GM18526 (cell line): Measurements from ENCODE around the gene CA10.

Experiments used
- POLR2A ChIP-seq: IDR thresholded peaks from 3 replicates; pipeline ENCODE4 v1.6.1; 2011; ENCODE audit not compliant: insufficient read length; ENCODE audit errors: extremely low read depth

CA10 gene

DNA sequence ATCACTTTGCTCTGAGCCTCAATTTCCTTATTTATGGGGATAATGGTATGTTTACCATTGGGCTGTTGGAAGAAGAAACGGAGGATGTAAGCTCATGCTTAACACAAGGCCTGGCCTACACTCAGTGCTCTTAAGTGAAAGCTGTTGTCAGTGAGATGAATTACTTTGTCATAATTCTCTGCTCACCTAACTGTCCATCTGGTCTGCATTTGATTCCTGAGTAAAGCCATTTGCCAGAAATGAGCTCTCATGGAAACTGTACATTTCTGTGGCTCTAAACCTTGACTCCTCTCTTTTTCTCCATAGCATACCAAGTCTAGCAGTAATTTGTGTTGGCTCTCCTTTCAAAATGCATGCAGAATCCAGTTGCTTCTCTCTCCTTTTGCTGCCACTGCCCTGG lies 452.4 kb downstream of the CA10 start:
- no peak for TF ChIP-seq POLR2A

DNA sequence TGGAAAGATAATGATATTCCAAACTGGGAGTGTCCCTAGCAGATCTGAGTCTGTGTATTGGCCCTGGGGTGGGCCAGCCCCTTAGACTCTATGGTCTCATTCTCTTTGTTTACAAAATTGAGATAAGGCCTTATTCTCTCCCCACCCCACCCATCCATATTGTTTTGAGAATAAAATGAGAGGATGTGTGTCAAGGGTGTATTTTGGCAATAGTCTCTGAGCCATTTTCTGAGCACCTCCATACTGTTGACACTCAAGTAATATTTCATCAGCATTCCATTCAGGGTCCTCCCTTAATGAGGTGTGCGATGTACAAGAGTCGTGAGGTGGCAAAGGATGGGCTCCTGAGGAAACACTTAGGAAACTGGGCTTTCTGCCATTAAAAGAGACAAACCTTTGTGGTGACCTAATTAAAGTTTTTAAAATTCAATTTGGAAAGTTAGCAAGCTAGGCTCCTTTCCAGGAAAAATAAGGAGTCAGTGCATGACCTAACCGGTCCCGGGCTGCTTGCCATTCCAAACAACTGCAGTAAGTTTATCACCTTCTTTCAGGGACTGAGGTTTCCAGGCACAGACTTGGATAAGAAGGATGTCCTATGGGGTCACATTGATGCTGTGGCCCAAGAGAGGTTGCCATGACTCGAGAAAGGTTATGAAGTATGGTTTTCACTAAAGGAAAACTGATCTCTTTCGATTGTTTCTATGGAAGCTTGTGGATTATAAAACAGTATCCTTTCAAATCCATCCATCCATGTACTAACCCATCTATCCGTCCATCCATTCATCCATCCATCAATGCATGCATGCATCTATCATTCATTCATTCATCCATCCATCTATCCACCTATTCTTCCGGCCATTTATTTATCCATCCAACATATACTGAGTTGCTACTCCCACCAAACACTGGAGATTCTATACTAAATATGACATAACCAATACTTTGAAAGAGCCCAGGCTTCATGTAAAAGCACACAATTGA lies 454.9 kb downstream of the CA10 start:
- no peak for TF ChIP-seq POLR2A

DNA sequence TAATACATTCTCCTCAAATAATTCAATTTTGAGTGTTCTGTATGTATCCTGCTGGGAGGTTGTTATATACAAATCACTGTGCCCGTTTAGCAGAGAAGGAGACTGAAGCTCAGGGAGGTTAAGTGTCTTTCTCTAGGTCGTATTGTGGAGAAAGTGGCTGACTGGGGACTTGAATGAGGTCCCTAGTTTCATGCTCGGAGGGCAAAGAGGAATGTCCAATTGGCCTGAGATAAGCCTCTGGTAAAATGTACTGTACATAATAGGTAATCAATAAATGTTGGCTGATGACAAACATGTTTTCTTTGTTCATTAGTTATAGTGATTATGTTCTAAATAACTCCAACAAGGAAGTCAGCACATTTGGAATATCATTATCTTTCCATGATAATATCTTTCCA lies 455.6 kb downstream of the CA10 start:
- TF ChIP-seq POLR2A: no peak

DNA sequence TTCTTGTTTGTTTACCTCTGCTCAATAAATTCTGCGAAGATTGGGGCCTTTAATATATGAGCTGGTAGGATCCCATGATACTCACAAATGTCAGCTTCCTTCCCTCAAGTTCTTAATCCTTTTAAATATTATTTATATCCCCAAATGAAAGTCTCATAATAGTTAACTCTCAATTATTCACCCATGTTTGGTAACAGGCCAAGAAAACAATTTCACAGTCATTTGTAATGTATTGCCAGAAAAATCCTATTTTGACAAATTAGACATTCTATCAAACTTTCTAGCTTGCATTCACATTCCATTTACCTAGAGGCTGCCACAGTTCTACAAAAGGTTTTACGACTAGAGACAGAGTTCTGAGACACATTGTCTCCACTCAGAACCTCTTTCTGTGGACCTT lies 457.0 kb downstream of the CA10 start:
- TF ChIP-seq POLR2A: no peak

DNA sequence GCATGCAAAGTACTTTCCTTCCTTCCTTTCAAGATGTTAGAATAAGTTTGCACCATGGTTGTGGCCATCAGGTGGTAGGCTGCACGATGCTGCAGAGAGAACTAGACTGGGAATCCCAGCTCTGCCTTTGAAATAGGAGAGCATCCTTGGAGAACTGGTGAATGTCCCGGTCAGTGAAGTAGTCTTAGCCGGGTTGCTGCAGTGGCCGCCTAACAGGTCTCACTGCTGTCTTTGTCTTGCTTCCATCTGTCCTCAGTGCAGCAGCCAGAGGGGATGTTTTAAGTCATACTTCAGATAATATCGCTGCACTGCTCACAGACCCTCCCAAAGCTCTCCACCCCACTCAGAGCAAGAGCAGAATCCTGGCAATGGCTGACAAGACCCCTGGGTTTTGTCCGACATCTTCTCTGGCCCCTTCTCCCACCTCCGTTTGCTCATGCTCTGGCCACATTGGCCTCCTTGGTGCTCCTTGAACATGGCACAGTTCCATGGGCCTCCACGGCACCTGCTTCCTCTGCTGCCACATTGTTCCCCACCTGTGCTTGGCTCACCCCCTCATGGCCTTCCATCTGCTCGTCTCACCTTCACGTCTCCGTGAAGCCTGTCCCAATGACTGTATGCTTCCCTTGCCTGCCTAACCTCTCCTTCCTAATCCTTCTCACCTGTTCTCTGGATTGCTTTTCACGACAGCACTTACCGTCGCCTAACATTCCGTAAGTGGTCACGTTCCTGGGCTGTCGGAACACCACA lies 458.3 kb downstream of the CA10 start:
- TF ChIP-seq POLR2A: no peak

DNA sequence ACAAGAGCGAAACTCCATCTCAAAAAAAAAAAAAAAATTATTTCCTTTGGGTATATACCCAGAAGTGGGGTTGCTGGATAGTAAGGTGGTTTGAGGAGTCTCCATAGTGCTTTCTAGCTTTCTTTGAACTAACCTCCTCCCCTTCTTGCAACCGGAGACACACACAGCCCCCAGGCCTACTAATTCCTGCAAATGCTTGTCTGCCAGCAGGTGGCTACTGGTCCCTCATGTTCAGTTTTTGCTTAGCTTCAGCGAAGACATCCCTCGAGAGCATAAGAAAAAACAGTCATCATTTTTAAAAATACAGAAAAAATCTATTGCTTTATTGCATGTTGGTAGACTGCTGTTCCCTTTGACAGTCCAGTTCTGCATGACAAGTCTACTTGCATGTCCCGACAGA lies 459.2 kb downstream of the CA10 start:
- no peak for TF ChIP-seq POLR2A

DNA sequence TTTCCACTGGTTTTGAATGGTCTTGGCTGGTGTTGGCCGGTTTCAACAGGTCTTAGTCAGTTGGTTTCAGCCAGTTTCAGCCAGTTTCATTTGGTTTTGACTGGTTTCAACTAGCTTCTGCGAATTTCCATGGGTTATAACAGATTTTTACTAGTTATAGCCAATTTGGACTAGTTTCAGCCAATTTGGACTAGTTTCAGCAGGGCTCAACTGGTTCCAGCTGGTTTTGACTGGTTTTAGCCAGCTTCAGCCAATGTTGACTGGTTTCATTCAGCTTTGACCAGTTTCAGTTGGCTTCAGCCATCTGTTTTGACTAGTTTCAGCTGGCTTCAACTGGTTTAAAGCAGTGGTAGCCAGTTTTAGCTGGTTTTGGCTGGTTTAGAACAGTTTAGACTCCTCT lies 465.6 kb downstream of the CA10 start:
- no peak for TF ChIP-seq POLR2A

DNA sequence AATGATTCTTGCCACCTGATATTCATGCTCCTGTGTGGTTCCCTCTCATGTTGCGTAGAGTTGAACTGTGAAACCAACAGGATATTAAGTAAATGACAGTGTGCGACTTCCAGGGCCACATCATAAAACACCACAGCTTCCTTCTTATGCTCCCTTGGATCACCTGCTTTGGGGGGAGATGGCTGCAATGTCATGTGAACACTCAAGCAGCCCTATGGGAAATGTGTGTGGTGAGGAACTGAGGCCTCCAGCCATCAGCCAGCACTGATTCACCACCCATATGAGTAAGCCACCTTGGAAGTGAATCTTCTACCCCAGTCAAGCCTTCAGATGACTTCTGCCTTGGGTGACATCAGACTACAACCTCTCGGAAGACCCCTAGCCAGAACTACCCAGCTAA lies 470.6 kb downstream of the CA10 start:
- no peak for TF ChIP-seq POLR2A

DNA sequence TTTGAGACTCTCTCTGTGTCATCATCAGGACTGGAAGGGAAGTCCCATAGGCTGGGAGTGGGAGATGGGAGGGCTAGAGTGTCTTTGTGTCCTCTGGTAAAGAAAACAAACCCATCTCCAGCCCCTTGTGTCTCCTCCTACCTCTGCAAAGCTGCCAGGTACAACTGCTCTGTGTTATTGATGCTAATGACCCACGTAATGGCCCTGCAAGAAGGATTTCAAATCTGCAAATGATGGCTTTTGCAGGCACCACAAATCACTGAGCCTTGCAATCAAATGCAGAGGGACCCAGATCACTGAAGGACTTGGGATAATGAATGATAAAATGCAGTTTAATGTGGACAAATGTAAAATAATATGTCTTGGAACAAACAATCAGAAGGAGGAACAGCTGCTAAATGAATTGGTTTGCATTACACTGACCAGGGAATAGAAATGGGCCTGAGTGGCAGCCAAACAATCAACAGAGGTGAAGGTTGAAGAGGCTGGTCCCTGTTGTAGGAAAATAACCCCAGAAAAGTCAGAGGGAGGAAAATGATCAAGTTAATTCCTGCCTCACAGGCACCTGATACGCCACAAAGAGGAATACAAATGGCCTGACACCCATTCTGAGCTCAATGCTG lies 473.1 kb downstream of the CA10 start:
- no peak for TF ChIP-seq POLR2A

DNA sequence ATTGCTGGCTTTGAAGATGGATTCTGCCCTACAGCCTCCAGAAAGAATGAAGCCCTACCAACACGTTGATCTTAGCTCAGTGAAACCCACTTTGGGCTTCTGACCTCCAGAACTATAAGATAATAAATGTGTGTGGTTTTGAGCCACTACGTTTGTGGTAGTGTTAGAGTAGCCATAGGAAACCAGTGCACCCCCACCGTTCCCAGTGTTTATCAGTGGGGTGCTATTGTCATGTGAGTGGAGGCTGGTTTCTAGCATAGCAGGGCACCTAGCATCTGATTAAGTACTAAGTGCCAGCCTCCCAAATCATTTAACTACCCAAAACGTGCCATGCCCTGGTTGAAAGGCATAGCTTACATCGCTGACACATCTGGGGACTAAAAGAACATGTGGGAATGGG lies 474.3 kb downstream of the CA10 start:
- no peak for TF ChIP-seq POLR2A

DNA sequence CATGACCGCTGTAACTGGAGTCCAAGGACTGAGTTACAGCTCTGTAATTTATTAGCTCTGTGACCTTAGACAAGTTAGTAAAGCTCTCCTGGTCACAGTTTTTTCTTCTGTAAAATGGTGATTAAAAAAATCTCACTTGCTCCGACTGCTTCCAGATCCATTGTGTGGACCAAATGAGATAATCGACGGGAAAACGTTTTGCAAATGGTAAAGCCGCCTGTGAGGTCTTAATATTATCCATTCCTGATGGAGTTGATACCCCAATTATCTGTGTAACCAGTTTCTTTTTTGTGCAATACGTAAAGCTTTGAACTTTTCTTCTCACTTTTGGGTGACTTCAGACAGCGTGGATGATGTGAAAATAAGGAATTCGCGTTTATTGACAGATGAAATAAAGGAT lies 475.2 kb downstream of the CA10 start:
- TF ChIP-seq POLR2A: no peak

DNA sequence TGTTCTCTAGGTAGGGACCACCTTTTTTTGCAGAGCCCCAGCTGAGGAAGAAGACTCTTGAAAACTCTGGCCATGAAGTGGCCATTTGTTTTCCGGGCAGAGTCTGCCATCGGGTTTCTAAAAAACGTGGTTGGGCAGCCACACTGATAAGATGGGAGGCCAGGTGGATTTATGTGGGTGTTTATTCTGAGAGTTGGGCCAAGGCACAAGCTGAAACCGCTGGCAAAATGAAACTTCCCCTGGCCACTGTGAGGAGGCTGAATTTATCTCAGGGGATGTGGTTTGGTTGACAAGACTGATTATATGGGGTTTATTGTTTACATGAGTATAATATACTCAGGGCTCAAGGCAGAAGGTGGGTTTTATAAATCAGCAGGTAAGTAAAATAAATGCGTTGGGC lies 476.4 kb downstream of the CA10 start:
- no peak for TF ChIP-seq POLR2A

DNA sequence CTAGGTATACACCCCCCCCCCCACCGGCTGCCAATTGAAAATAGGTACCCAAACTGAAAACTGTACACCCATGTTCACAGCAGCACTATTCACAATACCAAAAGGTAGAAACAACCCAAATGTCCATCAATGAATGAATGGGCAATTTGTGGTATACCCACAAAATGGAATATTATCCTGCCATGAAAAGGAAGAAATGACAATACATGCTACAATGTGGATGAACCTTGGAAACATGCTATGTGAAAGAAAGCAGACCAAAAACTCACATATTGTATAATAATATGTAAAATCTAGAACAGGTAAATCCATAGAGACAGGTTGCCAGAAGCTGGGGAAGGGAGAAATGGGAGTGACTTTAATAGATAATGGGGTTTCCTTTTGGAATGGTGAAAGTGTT lies 480.6 kb downstream of the CA10 start:
- TF ChIP-seq POLR2A: no peak

DNA sequence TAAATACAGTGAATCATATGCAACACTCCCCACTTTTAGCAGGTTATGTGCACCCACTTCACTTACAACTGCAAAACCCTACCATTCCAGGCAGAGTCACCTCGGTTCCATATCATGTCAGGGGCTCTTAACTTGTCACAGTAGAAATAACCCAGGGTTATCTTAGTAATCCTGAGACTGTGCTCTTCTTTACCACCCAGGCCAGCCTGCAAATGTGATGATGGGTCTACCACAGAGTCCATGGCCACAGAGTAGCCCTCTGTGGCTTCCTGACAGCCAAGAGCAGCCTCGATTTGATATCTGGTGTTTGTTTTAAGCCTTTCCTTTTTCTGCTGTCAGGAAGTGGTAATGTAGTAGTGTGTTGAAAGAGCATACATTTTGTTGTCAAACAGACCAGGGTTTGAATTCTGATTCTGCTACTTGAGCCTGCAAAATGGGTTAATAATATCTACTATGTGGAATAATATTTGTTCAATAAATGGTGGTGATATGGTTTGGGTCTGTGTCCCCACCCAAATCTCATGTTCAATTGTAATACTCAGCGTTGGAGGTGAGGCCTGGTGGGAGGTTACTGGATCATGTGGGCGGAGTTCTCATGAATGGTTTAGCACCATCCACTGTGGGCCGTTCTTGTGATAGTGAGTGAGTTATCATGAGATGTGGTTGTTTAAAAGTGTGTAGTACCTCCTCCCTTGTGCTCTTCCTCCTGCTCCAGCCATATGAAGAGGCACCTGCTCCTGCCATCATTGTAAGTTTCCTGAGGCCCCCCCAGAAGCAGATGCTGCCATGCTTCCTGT lies 481.6 kb downstream of the CA10 start:
- no peak for TF ChIP-seq POLR2A
